ENCODE results near the gene DTWD2. TPM values are rescaled to one million over a fixed set of nuclear protein-coding genes. Genes with fewer than 3 reads are reported as not detected.

The DTWD2 gene
- total and polyA plus RNA-seq, 3 donors from 2014 or later: 5.8 to 19.7 (median 15.8) TPM

DNA sequence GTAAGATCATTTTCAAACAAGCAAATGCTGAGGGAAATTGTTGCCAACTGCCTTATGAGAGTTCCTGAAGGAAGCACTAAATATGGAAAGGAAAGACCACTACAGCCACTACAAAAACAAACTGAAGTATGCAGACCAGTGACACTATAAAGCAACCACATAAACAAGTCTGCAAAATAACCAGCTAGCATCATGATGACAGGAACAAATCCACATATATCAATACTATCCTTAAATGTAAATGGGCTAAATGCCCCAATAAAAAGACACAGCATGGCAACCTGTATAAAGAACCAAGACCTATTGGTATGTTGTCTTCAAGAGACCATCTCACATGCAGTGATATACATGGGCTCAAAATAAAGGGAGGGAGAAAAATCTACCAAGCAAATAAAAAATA lies 113.2 kb downstream of the DTWD2 start:
- H3K27me3 ChIP-seq: no peaks in the 10 kb centered on the region
- no peaks in the 10 kb centered on the region for H3K9me3 ChIP-seq
- H3K4me1 ChIP-seq: no peaks in the 10 kb centered on the region
- DNase-seq: no peak
- no peaks in the 10 kb centered on the region for H3K36me3 ChIP-seq (ENCODE audit: low read depth, missing control alignments)
- H3K27ac ChIP-seq: no peak overlapping the region
- intact Hi-C loops (cut with DNase I; ENCODE audit: low total_unique reads): no loop called here
- TF ChIP-seq POLR2A (IDR thresholded peaks at IDR 0.05) (no peak), CTCF (IDR thresholded peaks at IDR 0.05) (no peak)
- H3K4me3 ChIP-seq: no peak overlapping the region

DNA sequence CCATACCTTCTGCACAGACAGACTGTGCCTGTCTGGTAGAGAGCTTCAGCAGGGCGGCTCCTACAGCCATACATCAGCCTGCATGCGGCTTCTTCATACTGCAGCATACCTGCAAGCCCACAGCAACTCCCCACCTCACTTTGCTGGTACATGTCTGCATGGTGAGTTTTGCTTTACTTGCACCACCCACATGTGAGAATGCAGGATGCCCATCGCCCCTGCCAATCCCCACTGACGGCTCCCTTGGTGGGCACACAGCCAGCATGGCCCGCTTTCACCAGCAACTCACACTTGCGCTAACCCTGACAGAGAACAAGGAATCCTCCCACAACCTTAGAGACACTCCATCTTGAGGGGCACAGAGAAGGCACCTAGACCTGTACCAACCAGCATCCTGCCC lies 114.9 kb downstream of the DTWD2 start:
- H3K4me1 ChIP-seq: no peaks in the 10 kb centered on the region
- TF ChIP-seq POLR2A (IDR thresholded peaks at IDR 0.05) (no peak), CTCF (IDR thresholded peaks at IDR 0.05) (no peak)
- no peaks in the 10 kb centered on the region for H3K27me3 ChIP-seq
- intact Hi-C loops (cut with DNase I; ENCODE audit: low total_unique reads): no loop called here
- H3K27ac ChIP-seq: no peak overlapping the region
- no peaks in the 10 kb centered on the region for H3K9me3 ChIP-seq
- 97 to 100% methylated on average over 5 to 6 of the region's 6 CpGs for WGBS, 2 donors
- no peak for DNase-seq
- H3K4me3 ChIP-seq: no peak overlapping the region
- no peaks in the 10 kb centered on the region for H3K36me3 ChIP-seq (ENCODE audit: low read depth, missing control alignments)

GRCh38 chr5:118863345-118863744 lies 125.0 kb downstream of the DTWD2 start:
- no peak for TF ChIP-seq CTCF (IDR thresholded peaks at IDR 0.05)
- no peak for TF ChIP-seq POLR2A (IDR thresholded peaks at IDR 0.05)
- no peaks in the 10 kb centered on the region for H3K9me3 ChIP-seq
- no peaks in the 10 kb centered on the region for H3K36me3 ChIP-seq (ENCODE audit: low read depth, missing control alignments)
- H3K27ac ChIP-seq: no peak overlapping the region
- H3K4me3 ChIP-seq: no peak overlapping the region
- no peaks in the 10 kb centered on the region for H3K4me1 ChIP-seq
- H3K27me3 ChIP-seq: no peaks in the 10 kb centered on the region
- intact Hi-C loops (cut with DNase I; ENCODE audit: low total_unique reads): no loop called here
- no peak for DNase-seq

DNA sequence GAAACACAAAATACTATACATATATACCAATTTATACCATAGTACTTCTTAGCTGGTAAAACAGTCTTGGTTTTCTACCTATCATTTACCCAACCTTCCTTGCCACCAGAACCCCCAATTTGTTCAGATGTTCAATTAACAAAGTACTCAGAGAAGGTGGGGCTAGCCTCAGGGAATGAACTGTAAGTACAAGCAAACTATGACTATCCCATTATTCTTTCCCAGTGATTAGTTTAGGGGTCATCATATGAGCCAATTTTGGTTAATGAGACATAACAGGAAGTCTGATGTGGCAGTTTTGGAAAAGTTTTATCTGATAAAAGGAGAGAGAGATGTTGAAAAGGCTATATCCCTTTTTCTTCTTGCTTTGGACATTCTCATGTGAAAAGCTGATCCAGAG lies 125.8 kb downstream of the DTWD2 start:
- H3K4me3 ChIP-seq: no peak overlapping the region
- intact Hi-C loops (cut with DNase I; ENCODE audit: low total_unique reads): no loop called here
- no peaks in the 10 kb centered on the region for H3K36me3 ChIP-seq (ENCODE audit: low read depth, missing control alignments)
- TF ChIP-seq CTCF (IDR thresholded peaks at IDR 0.05) (no peak), POLR2A (IDR thresholded peaks at IDR 0.05) (no peak)
- no peaks in the 10 kb centered on the region for H3K4me1 ChIP-seq
- no peaks in the 10 kb centered on the region for H3K9me3 ChIP-seq
- H3K27me3 ChIP-seq: no peaks in the 10 kb centered on the region
- DNase-seq: no peak
- no peak overlapping the region for H3K27ac ChIP-seq

DNA sequence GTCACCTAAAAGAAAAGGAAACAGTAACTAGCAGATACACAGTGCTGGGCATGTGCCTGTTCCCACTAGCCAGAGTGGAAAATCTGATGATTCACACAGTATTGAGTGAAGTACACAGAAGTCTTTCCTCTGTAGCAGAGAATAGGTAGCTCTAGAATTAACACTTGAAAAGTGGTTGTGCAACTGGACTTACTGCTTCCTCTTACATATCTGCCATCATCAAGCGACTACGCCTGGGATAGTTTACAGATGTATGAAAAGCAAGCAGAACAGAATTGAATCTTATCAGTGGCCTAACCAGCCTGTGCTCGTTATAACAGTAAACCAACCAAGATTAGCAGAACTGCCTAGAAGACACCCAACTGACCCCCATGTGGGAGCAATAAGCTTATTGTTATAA lies 130.6 kb downstream of the DTWD2 start:
- Histone ChIP-seq H3K27me3 (no peaks in the 10 kb centered on the region), H3K4me1 (no peaks in the 10 kb centered on the region), H3K9me3 (no peaks in the 10 kb centered on the region), H3K27ac (no peak overlapping the region), H3K4me3 (no peak overlapping the region), H3K36me3 (ENCODE audit: low read depth, missing control alignments) (no peaks in the 10 kb centered on the region)
- intact Hi-C loops (cut with DNase I; ENCODE audit: low total_unique reads): no loop called here
- 76 to 87% methylated on average over 3 of the region's 3 CpGs for WGBS, 2 donors
- no peak for TF ChIP-seq POLR2A (IDR thresholded peaks at IDR 0.05)
- TF ChIP-seq CTCF (IDR thresholded peaks at IDR 0.05): no peak
- no peak for DNase-seq

Measured in testis (tissue), 3 donors.